HG02884 (cell line): ENCODE measurements around the gene USP13.
"Not testable (repeated sequence)": the region's sequence is repeated elsewhere in the genome, so short reads cannot be mapped to it uniquely, and the experiment has no call there.

Source experiments
- ATAC-seq: cut with Tn5 transposase; IDR thresholded peaks from one replicate; pipeline ENCODE4 v1.9.1; 2021; ENCODE audit warnings: mild to moderate bottlenecking, moderate library complexity; ENCODE audit not compliant: unreplicated experiment

USP13 gene

GRCh38 chr3:179652447-179653095, at the start of gene USP13:
USP13 (plus strand) TSS chr3:179653040; CDS start chr3:179653226, 186 bp downstream.
- peak; percentile 61 for ATAC-seq

- no peak for ATAC-seq
These were observed 49.5 kb upstream of the USP13 start for GRCh38 chr3:179603321-179603720.

- ATAC-seq, result no peak
These were observed 49.0 kb upstream of the USP13 start for GRCh38 chr3:179603831-179604230.

- ATAC-seq, result peak; percentile 94
These were observed 48.3 kb upstream of the USP13 start, which contains the start of the genes MRPL47 and NDUFB5 for GRCh38 chr3:179604321-179605078. MRPL47 (minus strand) TSS chr3:179604638; CDS start chr3:179604624, 14 bp downstream. NDUFB5 (plus strand) TSS chr3:179604794; CDS start chr3:179604816, 22 bp downstream.

GRCh38 chr3:179606534-179607085, 46.2 kb upstream of the USP13 start:
- ATAC-seq, result no peak

- peak; percentile 61 for ATAC-seq
These were observed 43.7 kb upstream of the USP13 start for GRCh38 chr3:179608931-179609720.

- ATAC-seq, result no peak
These were observed 42.8 kb upstream of the USP13 start for GRCh38 chr3:179610066-179610465.

- no peak for ATAC-seq
These were observed 39.0 kb upstream of the USP13 start for GRCh38 chr3:179613807-179614206.

- no peak for ATAC-seq
These were observed 37.2 kb upstream of the USP13 start for GRCh38 chr3:179615458-179616173.

- no peak for ATAC-seq
These were observed 30.8 kb upstream of the USP13 start for GRCh38 chr3:179622023-179622422.

GRCh38 chr3:179624451-179624850, 28.4 kb upstream of the USP13 start:
- no peak for ATAC-seq

GRCh38 chr3:179630753-179631451, 21.9 kb upstream of the USP13 start:
- ATAC-seq, result no peak

GRCh38 chr3:179640469-179640868, 12.4 kb upstream of the USP13 start:
- ATAC-seq, result no peak

- no peak for ATAC-seq
These were observed 10.0 kb upstream of the USP13 start for GRCh38 chr3:179642871-179643270.

- ATAC-seq, result not testable (repeated sequence)
These were observed 9.0 kb upstream of the USP13 start for GRCh38 chr3:179643837-179644236.

GRCh38 chr3:179646177-179646576, 6.7 kb upstream of the USP13 start:
- no peak for ATAC-seq

- ATAC-seq, result no peak
These were observed 973 bp upstream of the USP13 start for GRCh38 chr3:179651687-179652446.

- peak; percentile 53 for ATAC-seq
These were observed 407 bp downstream of the USP13 start for GRCh38 chr3:179653096-179653797.
